ENCODE data around the gene VSTM5. TPM values are rescaled to one million over a fixed set of nuclear protein-coding genes. Genes with fewer than 3 reads are reported as not detected.

VSTM5 gene
- total and polyA plus RNA-seq, 2 of the 8 experiments (the other 6 are each of a cell fraction or from before 2014, with no cell fraction given) = 0.22 to 0.70 TPM

- no peak for TF ChIP-seq CTCF (IDR thresholded peaks at IDR 0.05; ENCODE audit: control extremely low read depth in 1 of 3, insufficient read depth in 1 of 3, low read depth in 1 of 3, low read length in 3 of 3)
- TF ChIP-seq KDM1A (IDR thresholded peaks at IDR 0.05; ENCODE audit: borderline replicate concordance, low read length) = no peak
- TF ChIP-seq JUND (IDR thresholded peaks at IDR 0.05; ENCODE audit: low read length) = no peak
- no peak for TF ChIP-seq CHD7 (IDR thresholded peaks at IDR 0.05; ENCODE audit: insufficient replicate concordance, low read length)
- TF ChIP-seq GABPA (IDR thresholded peaks at IDR 0.05; ENCODE audit: borderline replicate concordance, insufficient read depth, low read length) = no peak
- TF ChIP-seq EGR1 (IDR thresholded peaks at IDR 0.05; ENCODE audit: borderline replicate concordance, low read depth, low read length) = no peak
- no peak for TF ChIP-seq SP1 (IDR thresholded peaks at IDR 0.05; ENCODE audit: low read depth, low read length)
Observed at GRCh38 chr11:93845181-93846092, 5.0 kb downstream of the VSTM5 start (continued).
